Stimulated activated CD8-positive, alpha-beta memory T cell treated with anti-CD3 and anti-CD28 coated beads, Interleukin-12 subunit alpha, Interleukin-12 subunit beta, amount 100 ng/mL, for 4 hours (primary cell): ENCODE measurements around the gene JAZF1.
"Not testable (repeated sequence)": the region's sequence is repeated elsewhere in the genome, so short reads cannot be mapped to it uniquely, and the experiment has no call there.

ENCODE experiments used
- DNase-seq: peaks from one replicate; pipeline ENCODE4 v3.0.0-alpha.2; 2020; ENCODE audit warnings: low read depth

The JAZF1 gene

DNA sequence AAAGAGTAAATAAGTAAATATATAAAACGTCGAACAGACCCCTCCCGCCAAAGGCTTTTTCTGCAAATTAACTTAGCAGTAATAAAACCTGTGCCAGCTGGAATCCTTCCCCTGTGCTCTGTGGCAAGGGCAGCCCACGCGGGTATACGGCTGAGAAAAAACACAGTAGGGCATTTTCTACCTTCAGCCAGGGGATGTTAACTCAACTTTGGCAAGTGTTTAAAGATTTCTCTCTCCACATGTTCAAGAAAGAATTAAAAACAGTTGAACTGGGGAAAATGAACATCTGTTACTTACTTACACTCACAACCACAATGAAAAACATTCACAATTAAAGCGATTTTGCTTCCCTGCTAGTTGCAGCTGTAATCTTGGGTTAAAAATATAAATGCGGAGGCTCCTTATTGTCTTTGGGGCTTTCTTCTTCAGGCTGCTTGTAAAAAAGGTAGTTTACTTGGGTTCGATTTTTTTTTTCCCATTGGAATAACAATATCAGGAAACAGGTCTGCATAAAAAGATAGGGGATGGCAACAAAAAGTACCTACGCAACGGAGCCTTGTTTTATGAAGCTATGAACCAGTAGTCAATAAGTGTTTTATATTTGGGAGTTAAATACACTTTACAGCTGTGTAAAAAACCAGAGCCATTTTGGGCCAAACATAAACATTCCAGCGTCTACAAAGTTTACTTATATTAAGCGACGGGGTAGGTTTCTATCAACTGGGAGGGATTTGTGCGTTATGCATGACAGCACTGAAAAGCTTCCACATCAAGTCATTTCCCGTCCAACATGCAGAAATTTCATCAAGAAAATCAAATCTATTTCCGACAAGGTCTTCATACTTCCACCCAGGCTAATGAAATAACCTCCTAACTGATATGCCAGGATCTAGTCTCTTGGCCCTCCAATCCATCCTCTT is 308.0 kb downstream of the JAZF1 start:
- DNase-seq, result no peak

DNA sequence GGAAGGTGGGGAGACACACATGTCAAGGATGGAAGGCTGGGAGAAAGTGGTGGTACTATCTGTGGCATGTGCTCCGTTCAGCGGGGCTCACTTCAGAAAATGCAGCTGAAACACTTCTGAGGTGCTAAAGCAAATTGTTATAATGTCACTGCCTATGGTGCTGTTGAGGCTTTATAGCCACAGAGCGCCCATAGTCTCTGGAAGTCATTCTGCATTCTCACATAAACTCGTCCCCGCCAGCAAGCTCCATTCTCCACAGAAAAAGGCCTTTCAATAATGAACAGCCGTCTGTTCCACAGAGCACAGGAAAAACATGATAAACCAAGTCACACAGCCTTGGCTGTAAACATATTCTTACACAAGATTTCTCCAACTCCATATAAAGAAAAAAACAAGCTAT is 308.7 kb downstream of the JAZF1 start:
- no peak for DNase-seq

DNA sequence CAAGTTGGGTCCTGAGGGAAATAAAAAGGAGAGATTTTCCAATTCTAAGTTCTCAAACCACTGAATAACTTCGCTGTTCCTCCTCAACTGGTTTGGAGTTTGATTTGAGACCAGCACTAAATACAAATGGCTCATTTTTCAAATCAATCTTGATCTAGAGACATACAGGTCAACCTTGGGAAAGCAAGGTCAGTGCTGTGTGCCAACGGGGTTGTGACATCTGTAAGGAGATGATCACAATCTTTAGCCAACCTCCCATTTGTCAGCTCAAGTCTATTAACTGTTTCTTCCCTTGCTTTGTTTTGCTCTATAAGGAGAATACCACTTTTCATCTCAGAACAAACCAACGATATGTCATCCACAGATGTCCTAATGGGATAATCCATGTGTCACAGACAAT is 309.5 kb downstream of the JAZF1 start:
- no peak for DNase-seq

DNA sequence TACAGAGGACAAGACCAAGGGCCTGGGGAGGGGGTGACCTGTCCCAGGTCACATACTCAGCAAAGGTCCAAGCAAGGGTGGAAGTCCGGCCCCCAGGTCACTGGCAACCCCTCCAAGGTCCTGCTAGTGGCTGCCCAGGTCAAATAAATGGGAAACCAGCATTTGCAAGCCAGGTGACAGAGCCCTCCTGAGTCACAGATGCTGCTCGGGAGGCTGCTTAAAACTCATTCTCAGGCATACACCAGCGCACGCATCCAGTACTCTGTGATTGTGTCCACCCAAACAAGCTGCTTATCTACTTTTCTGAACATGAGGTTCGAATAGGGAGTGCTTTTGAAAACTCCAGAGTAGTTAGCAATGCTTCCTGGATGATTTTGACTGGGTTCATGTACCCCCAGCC is 310.0 kb downstream of the JAZF1 start:
- DNase-seq, result no peak

DNA sequence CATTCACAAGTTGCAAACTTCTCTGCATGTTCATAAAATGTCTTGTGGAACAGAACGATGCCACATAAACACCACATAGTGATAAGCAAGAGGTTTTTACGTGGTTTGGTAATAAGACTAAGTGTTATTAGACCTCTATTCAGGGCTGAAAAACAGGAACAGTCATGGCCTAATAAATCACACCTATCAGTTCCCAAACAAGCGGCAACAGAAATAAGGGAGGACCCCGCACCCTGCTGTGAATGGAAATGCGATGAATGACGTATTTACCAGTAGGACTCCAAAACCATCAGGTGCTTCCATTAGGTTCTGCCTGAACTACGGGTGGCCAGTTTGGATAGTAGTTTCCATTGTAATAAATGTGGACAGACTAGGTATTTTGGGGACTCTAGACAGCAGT is 311.5 kb downstream of the JAZF1 start:
- DNase-seq, result no peak

DNA sequence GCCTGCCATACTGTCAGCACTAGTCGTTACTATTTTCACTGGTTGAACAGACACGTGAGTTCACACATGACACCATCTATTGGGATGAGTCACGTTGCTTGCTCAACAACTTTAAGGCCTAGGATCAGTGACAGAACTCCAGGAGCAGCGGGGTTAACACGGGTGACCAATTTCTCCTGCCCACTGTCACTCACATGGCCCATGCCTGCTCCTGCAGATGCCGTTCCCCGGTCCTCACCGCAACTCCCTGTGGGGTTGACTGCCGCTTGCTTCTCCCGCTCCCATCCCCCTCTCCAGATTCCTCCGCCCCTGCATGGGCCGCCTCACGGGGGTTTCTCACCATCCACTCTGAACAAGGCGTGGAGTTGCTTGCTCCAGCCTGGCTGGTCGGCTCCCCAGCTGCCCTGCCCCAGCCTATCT is 312.5 kb downstream of the JAZF1 start:
- DNase-seq, result no peak

DNA sequence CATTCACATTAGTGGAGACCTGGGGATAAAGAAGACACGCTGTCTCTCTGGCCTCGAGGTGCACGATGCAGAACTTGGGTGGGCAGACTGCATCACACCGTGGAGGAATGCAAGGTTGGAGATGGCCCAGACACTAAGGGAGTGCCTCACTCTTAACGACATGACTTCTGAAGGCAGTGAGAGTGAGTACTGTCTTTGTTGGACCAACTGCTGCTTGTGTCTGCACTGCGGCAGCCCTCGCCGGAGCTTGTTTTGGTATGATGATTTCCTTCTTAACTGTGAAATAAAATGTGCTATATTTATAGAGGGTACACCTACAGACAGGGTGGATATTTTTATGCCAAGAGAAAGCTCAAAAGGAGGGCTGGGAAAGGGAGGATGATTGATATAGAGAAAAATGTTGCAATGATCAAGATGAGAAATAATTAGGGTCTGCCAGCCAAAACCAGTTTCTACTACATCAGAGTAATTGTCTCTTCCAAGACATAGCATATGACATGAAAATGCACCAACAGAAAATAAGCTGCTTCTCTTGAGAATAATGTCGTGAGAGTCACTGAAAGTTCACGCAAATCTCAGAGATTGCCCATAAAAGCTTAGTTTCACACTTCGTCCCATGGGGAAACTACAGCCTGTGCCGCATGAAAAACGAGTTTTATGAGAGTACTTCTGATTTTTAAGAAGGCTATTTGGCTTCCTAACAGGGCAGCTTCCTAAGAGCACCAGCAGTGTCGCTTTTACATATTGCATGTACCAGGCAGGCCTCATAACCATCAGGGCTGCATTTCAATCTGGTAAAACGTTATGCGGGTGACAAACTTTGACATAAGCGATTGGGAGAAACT is 313.5 kb downstream of the JAZF1 start:
- no peak for DNase-seq

DNA sequence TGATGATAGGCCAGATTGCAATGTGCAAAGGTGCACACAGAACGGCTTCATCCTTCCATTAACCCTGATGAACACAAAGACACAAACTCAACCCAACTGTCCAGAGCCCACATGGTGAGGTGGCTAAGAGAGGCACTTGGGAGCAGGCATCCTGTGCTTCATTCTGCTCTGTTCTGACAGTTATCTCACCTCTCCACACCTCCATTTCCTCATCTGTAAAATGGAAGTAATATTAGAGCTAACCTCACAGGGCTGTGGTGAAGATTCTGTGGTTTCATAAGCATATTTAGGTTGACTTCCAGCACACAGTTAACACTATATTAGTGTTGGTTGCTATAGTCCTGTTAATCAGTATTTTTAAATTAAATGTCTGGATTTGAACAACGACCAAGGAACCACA is 314.3 kb downstream of the JAZF1 start:
- DNase-seq, result no peak

DNA sequence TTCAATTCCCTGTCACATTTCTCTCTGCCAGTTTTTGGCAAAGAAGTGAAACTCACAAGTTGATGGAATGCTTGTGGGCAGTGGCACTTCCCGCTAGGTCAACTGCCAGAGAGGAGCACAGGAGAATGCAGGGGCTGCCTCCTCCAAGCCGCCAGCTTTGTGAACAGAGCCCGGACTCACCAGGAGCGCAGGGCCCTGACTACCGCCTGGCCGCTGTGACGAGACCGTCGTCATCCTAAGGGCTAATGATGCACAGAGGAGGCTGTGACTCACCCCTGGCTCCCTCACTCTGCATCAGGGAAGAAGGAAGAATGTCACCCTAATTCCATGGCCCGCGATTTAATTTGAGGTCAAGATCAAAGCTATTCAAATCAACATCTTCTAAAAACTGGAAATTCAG is 316.7 kb downstream of the JAZF1 start:
- no peak for DNase-seq

DNA sequence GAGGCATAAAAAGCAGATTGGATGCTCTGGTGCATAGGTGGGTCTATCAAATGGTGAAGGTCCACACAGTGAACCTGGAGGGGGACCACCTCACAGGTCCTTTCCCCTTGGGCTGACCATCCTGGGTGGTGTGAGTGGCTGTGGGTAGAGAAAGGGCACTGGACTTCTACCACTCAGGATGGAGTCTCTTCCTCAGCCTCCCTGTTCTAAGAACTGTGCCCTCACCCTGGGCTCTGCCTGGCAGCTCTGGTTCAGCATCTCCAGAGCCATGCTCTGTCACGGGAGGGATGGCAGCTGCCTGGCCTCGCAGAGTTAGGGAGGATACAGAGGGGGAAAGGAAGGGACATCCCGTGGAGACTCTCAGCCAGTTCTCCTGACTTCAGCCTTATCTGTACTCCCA is 318.8 kb downstream of the JAZF1 start:
- DNase-seq, result no peak

DNA sequence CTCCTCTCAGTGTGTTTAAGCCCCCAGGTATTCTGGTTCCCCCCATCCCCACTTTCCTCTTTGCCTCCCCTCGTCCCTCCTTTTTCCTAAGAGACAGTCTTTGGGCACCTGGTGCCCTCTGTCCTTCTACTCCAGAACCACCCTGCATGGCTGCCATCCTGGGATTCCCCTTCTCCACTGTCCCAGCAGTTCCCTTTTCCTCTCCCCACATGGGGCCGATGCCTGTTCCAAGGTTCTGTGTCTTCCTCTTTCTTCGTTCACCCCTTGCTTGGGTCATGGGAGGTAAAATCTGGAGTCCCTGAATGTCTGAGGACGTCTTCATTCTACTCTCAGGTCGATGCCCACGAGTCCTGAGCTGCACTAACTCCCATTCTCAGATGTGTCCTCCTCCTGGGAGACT is 319.8 kb downstream of the JAZF1 start:
- DNase-seq, result no peak

DNA sequence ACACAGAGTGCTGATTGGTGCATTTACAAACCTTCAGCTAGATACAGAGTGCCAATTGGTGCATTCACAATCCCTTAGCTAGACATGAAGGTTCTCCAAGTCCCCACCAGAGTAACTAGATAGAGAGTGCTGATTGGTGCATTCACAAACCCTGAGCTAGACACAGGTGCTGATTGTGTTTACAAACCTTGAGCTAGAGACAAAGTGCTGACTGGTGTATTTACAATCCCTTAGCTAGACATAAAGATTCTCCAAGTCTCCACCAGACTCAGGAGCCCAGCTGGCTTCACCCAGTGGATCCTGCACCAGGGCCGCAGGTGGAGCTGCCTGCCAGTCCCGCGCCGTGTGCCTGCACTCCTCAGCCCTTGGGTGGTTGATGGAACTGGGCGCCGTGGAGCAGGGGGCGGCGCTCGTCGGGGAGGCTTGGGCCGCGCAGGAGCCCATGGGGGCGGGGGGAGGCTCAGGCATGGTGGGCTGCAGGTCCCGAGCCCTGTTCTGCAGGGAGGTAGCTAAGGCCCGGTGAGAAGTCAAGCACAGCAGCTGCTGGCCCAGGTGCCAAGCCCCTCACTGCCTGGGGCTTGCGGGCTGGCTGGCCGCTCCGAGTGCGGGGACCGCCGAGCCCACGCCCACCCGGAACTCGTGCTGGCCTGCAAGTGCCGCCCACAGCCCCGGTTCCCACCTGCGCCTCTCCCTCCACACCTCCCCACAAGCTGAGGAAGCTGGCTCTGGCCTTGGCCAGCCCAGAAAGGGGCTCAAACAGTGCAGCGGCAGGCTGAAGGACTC is 323.7 kb downstream of the JAZF1 start:
- not testable (repeated sequence) for DNase-seq

DNA sequence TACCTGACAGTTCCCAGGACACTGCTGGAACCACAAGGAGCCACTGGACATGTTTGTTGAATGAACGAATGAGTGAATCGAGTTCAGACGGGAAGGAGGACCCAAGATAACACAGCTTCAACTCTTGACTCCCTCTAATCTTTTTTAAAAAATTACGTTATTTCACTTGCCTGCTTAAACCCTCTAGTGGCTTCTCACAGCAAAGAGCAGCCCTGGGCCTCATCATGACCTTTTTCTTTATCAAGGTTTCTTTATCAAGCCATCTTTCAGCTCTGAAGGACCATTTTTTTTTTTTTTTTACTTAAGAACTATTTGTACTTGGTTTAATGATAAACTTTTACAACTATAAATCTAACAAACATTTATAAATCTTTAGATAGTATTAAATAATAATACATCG is 330.1 kb downstream of the JAZF1 start:
- DNase-seq, result no peak

DNA sequence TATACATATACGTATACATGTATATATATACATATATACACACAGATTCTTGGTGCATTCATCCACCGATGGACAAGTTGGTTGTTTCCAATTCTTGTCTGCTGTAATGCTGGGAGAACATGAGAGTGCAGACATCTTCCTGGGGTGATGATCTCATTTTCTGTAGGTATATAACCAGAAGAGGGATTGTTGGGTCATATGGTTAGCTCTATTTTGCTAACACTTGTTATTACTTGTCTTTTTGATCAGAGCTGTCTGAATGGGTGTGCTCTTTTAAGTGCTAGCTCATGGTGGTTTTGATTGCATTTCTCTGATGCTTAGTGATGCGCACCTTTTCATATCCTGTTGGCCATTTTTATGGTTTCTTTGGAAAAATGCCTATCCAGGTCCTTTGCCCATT is 334.2 kb downstream of the JAZF1 start:
- no peak for DNase-seq

DNA sequence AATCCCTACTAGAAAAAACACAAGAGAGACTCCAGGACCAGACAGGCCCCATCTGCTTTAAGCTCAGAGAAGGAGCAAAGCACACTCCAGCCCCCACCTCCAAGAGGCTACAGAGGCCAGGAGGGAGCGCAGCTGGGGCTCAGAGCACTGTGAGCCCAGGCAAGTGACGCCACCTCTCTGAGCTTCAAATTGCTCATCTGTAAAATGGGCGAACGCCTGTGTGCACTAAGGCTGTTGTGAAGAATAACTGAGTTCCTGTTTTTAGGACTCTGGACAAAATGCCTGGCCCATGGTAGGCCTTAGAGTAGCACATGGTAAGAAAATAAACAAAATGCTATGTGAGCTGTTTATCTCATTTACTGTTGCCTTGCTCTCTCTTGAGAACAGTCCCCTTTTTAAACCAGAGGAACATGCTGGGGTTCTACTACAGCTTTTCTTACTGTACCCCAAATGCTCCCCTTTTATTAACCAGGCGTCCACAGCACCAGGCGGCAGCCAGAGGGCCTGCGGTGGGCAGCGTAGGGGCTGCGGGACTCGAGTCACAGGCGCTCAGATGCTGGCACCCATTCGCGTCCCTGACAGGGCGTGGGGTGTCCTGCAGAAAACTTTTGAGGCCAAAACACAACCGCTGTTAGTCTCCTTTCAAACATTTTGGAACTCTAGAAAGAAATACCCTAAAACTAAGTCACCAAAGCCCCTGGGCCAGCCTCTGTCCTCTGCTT is 336.9 kb downstream of the JAZF1 start:
- no peak for DNase-seq

DNA sequence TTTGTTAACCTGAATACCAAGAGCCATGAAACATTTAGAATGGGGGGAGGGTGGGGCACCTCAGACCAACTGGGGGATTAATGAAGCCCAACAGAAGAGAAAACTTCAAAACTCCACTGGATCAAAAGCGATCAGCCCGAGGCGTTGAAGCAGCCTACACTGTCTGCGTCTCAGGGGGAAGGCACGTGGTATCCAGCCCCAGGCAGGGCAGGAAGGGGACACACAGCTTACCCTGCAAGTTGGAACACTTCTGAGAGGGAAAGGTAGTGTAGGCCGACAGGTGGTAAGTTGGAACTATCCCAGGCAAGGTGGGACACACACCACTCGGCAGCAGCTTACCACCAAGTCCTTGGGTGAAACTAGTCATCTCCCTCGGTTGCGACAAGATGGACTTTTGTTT is 337.7 kb downstream of the JAZF1 start:
- DNase-seq, result no peak

DNA sequence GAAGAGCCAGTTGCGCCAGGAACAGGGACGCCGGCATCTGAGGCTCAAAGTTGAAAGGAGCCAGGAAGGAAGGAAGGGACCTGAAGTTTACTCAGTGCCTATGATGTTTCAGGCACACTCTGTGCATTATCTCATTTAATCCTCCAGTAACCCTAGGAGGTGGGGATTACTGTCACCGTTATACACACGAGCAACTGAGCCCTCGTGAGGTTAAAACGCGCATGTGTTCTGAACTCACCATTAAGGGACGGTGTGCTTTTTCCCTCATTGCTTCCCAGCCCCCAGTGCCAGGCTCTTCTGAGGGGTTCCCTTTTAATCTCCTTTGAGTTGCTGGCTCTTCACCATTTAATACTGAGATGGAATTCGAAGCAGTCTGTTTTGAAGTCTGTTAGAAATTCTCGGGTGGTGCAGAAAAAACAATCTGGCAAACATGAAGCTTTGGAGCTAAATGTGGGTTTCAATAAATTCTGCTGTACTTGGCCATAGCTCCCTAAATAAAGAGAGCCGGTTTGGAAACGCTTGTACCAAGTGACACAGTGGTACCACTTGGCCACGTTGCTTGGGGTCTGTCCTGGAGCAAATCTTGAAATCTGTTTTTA is 338.4 kb downstream of the JAZF1 start:
- DNase-seq, result no peak

DNA sequence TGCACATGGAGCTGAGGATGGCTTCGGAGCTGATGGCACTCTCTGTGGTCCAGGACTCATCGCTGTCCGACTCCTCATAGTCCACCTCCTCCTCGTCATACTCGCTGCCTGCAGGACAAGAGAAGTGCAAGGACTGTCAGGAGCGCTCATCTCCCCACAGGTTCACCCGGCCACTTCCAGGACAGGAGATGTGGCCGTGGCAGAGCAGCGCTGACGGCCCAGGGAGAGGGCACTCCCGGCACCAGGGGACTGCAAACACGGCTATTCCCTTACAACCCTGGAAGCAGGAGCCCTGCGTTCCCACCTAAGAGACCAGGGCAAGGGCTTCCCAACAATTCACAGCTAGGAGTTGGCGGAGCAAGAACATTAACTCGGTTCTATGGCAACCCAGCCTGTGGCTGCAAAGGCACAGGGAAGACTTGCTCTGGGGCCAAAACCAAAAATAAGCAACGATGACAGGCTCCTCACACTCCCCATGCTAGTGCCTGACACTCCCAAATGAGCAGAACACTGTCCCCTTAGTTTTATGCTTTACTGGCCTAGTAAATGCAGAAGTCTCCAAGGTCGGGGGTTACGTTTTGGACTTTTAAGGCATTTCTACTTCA is 339.7 kb downstream of the JAZF1 start:
- no peak for DNase-seq

DNA sequence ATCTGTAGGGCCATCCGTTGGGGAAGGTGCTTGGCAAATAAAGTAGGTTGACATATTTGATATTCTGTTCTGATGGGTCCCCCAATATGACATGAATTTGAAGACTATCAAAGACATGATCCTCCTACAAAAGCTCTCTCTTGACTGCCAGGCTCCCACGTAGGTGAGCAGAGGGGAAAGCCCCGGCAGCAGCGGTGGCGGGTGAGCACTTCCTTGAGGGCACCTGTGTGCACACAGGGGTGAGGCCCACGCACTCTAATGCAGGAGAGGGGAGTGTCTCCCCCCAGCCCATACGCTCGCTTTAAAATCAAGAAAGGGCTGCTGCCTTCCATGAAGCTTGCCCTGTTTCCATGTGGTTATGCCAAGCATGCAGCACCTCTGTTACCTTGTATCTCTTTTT is 340.3 kb downstream of the JAZF1 start:
- peak; percentile 11 for DNase-seq

DNA sequence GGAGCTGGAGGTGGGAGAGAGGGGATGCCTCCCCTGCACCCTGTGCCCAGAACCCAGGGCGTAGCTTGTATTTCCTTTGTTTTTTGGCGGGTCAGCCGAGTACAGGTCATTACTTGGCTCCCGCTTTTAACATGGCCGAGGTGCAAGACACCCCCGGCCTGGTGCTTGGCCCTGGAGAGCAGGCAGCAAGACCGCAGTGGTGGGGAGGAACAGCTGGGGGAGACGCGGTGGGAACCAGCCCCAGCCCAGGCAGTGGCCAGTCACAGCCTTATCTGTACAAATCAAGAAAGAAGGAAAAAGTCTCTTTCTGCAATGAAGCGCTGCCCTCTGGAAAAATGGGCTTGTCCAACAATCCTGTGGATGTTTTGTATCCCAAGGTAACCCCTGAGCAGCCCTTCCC is 341.5 kb downstream of the JAZF1 start:
- DNase-seq, result no peak

DNA sequence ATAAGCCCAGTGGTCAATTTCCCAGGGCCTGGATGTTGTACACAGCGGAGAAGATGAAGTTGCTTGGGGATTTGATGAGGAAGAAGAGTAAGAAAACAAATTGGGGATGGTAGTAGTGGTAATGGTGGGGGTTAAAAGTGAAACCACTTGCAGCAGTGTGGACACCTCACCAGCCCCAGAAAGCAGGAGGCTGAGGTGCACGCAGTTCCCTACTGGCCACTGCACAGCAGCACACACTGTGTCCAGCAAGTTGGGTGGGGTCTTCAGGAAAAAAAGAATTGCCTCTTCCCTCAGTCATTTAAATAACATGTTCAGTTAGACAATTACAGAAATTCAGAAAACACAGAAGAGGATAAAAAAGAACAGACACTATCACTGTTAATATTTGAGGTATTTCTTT is 344.1 kb downstream of the JAZF1 start:
- no peak for DNase-seq
